Osteoblast (primary cell): ENCODE data around the gene RASA3. TPM values are rescaled to one million over a fixed set of nuclear protein-coding genes. Genes with fewer than 3 reads are reported as not detected.
"Not testable (repeated sequence)": the region's sequence is repeated elsewhere in the genome, so short reads cannot be mapped to it uniquely, and the experiment has no call there.

Source experiments
- DNase-seq: peaks from one replicate; pipeline ENCODE4 v3.0.0; 2011; ENCODE audit warnings: low spot score, mixed read lengths; ENCODE audit not compliant: insufficient read length; ENCODE audit errors: missing footprints
- H2AFZ ChIP-seq: 2 replicates; pipeline ENCODE4 v1.6.0; 2011; ENCODE audit warnings: mild to moderate bottlenecking, low read length
- H3K27ac ChIP-seq: 2 replicates; pipeline ENCODE4 v1.5.1; 2011; ENCODE audit warnings: mild to moderate bottlenecking, low read depth, low read length, moderate library complexity
- H3K27me3 ChIP-seq: 2 replicates; pipeline ENCODE4 v1.6.0; 2012; ENCODE audit warnings: mild to moderate bottlenecking, control low read depth, inconsistent platforms, low read length, moderate library complexity; ENCODE audit not compliant: insufficient read depth
- H3K36me3 ChIP-seq: 2 replicates; pipeline ENCODE4 v1.5.1; 2011; ENCODE audit warnings: mild to moderate bottlenecking, low read length, control low read depth, moderate library complexity; ENCODE audit not compliant: insufficient read depth
- H3K4me1 ChIP-seq: 2 replicates; pipeline ENCODE4 v1.5.1; 2011; ENCODE audit warnings: mild to moderate bottlenecking, low read length, control low read depth, moderate library complexity; ENCODE audit not compliant: insufficient read depth
- H3K4me2 ChIP-seq: 2 replicates; pipeline ENCODE4 v1.6.0; 2011; ENCODE audit warnings: mild to moderate bottlenecking, low read length; ENCODE audit not compliant: insufficient read depth
- H3K4me3 ChIP-seq: fragments of 200-600 bp; sonication (generic); 3 replicates; pipeline ENCODE4 v1.5.1; 2012; ENCODE audit warnings: mild to moderate bottlenecking, low read length, inconsistent platforms; ENCODE audit not compliant: insufficient read depth
- H3K79me2 ChIP-seq: 2 replicates; pipeline ENCODE4 v1.6.0; 2012; ENCODE audit warnings: mild to moderate bottlenecking, low read length, control low read depth, inconsistent platforms; ENCODE audit not compliant: insufficient read depth
- H3K9me3 ChIP-seq: 2 replicates; pipeline ENCODE4 v1.5.1; 2011; ENCODE audit warnings: low read depth, low read length, control low read depth
- H4K20me1 ChIP-seq: 2 replicates; pipeline ENCODE4 v1.6.0; 2012; ENCODE audit warnings: mild to moderate bottlenecking, low read length, control low read depth; ENCODE audit not compliant: insufficient read depth
- total RNA-seq: library from RNA; depleted of rRNA; stranded (reverse); fragments of >200 nt; gene quantifications from 2 replicates; pipeline ENCODE4 v1.2.3, GENCODE V29; 2012
- TF ChIP-seq, protein P1 (sequence below): IDR thresholded peaks from 2 replicates; pipeline ENCODE4 v1.5.1; 2011; ENCODE audit warnings: mild to moderate bottlenecking, low read depth, low read length, moderate library complexity; ENCODE audit errors: extremely low read depth

The RASA3 gene
- total RNA-seq, 1 donor, result 41.3 TPM

DNA sequence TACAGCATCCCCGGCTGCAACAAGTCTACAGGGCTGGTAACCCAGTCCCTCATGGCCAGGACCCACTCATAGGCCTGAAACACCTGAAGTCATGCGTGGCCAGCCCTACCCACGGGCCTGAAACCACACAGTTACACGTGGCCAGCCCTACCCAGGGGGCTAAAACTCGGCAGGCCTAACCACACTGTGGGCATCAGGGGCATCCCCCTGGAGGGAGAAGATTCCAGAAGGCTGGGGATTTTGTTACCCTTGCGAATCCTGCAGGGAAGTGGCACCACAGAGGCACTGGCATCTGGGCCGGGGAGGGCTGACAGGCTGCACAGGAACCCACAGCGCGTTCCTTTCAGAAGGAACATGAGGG is 110.1 kb downstream of the RASA3 start:
- no peak overlapping the region for H3K27ac ChIP-seq
- TF ChIP-seq, protein P1, sequence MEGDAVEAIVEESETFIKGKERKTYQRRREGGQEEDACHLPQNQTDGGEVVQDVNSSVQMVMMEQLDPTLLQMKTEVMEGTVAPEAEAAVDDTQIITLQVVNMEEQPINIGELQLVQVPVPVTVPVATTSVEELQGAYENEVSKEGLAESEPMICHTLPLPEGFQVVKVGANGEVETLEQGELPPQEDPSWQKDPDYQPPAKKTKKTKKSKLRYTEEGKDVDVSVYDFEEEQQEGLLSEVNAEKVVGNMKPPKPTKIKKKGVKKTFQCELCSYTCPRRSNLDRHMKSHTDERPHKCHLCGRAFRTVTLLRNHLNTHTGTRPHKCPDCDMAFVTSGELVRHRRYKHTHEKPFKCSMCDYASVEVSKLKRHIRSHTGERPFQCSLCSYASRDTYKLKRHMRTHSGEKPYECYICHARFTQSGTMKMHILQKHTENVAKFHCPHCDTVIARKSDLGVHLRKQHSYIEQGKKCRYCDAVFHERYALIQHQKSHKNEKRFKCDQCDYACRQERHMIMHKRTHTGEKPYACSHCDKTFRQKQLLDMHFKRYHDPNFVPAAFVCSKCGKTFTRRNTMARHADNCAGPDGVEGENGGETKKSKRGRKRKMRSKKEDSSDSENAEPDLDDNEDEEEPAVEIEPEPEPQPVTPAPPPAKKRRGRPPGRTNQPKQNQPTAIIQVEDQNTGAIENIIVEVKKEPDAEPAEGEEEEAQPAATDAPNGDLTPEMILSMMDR, result no peak
- peaks cover 89% of the 10 kb centered on the region for H3K36me3 ChIP-seq
- no peaks in the 10 kb centered on the region for H3K27me3 ChIP-seq
- H2AFZ ChIP-seq, result no peak overlapping the region
- peaks cover 17% of the 10 kb centered on the region for H4K20me1 ChIP-seq
- H3K79me2 ChIP-seq, result peaks cover 48% of the 10 kb centered on the region
- H3K4me2 ChIP-seq, result no peak overlapping the region
- no peak overlapping the region for H3K4me3 ChIP-seq
- DNase-seq, result no peak
- H3K9me3 ChIP-seq, result no peaks in the 10 kb centered on the region
- peaks cover 8% of the 10 kb centered on the region for H3K4me1 ChIP-seq

DNA sequence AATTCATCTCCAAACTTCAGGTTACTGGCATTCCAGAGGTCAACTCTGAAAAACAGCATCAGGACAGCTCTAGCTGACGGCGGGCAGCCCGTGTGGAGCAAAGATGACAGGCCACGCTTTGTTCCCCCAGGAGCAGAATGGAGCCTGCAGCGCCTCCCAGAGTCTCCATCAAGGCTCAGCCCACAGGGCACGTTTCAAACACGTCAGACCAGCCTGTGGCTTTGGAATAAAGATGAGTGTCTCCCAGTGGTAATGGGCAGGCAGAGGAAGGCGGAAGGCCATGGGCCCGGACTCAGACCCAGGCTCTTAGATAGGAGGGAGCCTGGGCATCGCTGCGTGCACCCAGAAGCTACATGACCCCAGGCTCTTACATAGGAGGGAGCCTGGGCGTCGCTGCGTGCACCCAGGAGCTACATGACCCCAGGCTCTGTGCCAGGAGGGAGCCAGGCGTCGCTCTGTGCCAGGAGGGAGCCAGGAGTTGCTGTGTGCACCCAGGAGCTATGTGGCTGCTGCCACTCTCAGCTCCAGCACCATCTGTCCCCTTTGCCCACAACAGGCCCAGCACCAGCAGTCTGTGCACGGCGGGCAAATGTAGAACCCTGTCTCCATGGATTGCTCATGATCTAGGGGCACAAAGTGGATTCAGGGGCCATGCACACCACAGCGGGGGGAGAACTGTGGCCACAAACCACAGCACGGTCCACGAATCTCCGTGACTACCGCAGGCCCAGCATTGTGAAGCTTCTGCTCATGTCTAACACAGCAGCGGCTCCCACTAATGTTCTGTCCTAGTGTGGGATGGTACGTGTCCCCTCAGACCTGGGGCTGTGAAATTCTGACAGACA is 110.7 kb downstream of the RASA3 start:
- H4K20me1 ChIP-seq, result peaks cover 16% of the 10 kb centered on the region
- peaks cover 43% of the 10 kb centered on the region for H3K79me2 ChIP-seq
- no peak overlapping the region for H2AFZ ChIP-seq
- H3K27ac ChIP-seq, result no peak overlapping the region
- H3K4me2 ChIP-seq, result no peak overlapping the region
- no peaks in the 10 kb centered on the region for H3K27me3 ChIP-seq
- peaks cover 3% of the 10 kb centered on the region for H3K4me1 ChIP-seq
- H3K36me3 ChIP-seq, result peaks cover 89% of the 10 kb centered on the region
- TF ChIP-seq, protein P1, result no peak
- H3K4me3 ChIP-seq, result no peak overlapping the region
- DNase-seq, result no peak
- H3K9me3 ChIP-seq, result no peaks in the 10 kb centered on the region

DNA sequence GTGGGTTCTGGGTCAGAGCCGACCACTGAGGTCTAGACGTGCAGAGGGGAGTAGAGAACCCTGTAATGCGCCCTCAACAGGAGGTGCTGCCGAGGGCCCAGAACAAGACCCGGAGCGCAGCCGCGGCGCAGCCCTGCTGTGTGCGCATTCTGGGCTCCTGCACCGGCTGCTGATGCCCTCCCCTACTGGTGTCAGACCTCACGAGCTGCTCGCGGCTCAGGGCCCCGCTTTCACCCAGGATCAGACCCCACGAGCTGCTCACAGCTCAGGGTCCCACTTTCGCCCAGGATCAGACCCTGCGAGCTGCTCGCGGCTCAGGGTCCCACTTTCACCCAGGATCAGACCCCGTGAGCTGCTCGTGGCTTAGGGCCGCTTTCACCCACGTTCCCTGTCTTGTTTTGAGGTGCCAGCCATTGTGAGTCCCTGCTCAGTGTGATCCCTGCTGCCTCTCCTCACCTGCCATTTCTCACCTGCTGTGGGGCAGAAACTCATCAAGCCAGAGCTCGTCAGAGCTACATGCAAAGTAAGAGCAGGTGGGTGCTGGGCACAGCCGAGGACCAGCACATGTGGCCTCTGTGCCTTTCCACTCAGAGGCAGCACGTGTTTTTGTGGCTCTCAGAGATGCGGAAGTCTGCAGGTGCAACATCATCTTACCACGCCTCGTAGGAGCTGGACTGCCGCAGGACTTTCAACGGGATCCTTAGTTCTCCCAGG is 111.5 kb downstream of the RASA3 start:
- Histone ChIP-seq H2AFZ (no peak overlapping the region), H3K4me3 (no peak overlapping the region), H3K79me2 (peaks cover 35% of the 10 kb centered on the region), H3K4me1 (no peaks in the 10 kb centered on the region), H3K9me3 (no peaks in the 10 kb centered on the region), H3K27me3 (no peaks in the 10 kb centered on the region), H3K36me3 (peaks cover 89% of the 10 kb centered on the region), H3K27ac (no peak overlapping the region), H3K4me2 (no peak overlapping the region), H4K20me1 (peaks cover 12% of the 10 kb centered on the region)
- no peak for DNase-seq
- TF ChIP-seq, protein P1, result no peak

DNA sequence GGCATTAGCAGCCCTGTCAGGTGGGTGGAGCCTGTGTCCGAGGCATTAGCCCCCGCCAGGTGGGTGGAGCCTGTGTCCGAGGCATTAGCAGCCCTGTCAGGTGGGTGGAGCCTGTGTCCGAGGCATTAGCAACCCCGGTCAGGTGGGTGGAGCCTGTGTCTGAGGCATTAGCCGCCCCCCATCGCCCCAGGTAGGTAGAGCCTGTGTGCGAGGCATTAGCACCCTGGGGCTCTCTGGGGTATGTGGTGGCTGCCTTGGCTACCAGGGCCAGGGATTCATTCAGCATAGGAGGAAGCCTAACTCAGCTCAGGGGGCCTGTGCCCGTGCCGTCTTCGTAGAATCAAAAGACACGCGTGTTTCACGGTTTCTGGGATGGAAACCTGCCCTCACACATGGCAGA is 112.3 kb downstream of the RASA3 start:
- H3K4me2 ChIP-seq, H3K9me3 ChIP-seq, H2AFZ ChIP-seq, H3K27ac ChIP-seq, H3K27me3 ChIP-seq, H3K4me1 ChIP-seq, H3K4me3 ChIP-seq, DNase-seq, H4K20me1 ChIP-seq: not testable (repeated sequence)
- Histone ChIP-seq H3K36me3 (peaks cover 89% of the 10 kb centered on the region), H3K79me2 (peaks cover 27% of the 10 kb centered on the region)
